ENCODE data around the gene RHCE. TPM values are rescaled to one million over a fixed set of nuclear protein-coding genes. Genes with fewer than 3 reads are reported as not detected.
"Not testable (repeated sequence)": the region's sequence is repeated elsewhere in the genome, so short reads cannot be mapped to it uniquely, and the experiment has no call there.

Gene RHCE
- total and polyA plus RNA-seq, 4 donors = 0.12 to 3.1 (median 0.28) TPM

DNA sequence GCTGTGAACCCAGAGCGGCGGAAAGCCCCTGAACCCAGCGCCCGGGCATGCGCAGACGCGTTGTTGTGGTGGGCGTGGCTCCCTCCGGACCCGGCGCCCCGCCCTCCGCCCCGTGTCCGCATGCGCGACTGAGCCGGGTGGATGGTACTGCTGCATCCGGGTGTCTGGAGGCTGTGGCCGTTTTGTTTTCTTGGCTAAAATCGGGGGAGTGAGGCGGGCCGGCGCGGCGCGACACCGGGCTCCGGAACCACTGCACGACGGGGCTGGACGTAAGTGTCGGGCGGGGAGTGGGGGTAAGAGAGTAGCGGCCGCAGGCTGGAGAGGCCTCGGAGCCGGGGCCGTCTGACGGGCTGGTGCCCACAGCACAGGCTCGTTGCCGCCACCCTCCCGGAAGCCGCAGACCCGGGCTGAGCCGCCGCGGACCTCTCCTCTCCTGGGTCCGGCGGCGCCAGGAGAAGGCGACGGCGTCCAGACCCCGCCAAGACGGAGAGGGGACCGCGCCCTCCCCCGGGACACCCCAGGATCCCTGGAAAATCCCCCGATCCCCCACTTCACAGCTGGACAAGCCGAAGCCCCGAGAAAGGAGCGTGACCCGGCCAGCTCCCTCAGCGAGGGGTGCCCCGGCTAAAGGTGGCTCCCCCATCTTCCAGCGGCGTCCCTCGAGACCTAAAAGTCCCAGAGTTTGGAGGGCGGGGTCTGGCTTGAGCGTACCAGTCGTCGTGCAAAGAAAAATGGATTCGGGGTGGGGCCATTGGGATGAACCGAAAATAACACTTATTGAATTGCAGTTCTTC, 82.2 kb downstream of the RHCE start, which contains the start of gene TMEM50A:
TMEM50A (plus strand) TSS at position 147 of the 794 bp plus-strand sequence. CDS start 2,153 bp downstream, outside the sequence.
- H3K4me3 ChIP-seq = peak within 1 kb of the TSS; percentile 77
- H3K27ac ChIP-seq (ENCODE audit: low read depth in 1 of 2, low read length in 1 of 2) = peak within 1 kb of the TSS; percentile 95 to 97
- H3K36me3 ChIP-seq (ENCODE audit: control insufficient read depth in 4 of 4, insufficient read depth in 4 of 4, low read length in 4 of 4) = peaks cover 0 to 6% (median 2%) of the 10 kb centered on the region in 4 donors
- no peaks in the 10 kb centered on the region for H3K27me3 ChIP-seq (ENCODE audit: control insufficient read depth in 3 of 3, insufficient read depth in 3 of 3, low read length in 2 of 3)
- TF ChIP-seq CTCF (IDR thresholded peaks at IDR 0.05; ENCODE audit: control extremely low read depth, extremely low read depth) = no peak
- ATAC-seq (ENCODE audit: insufficient read depth, low FRiP score) (peak; percentile 94), DNase-seq (peak; percentile 92 to 94 (median 92))
- 0 to 1% methylated on average over 58 to 68 of the region's 75 CpGs for WGBS, 2 donors
- H3K9me3 ChIP-seq (ENCODE audit: control insufficient read depth in 4 of 4, insufficient read depth in 3 of 4, low read length in 3 of 4) = no peaks in the 10 kb centered on the region
- H3K9ac ChIP-seq (ENCODE audit: insufficient read depth in 1 of 2, low read length in 2 of 2) = peak within 1 kb of the TSS; percentile 68 to 92
- H3K4me1 ChIP-seq (ENCODE audit: control insufficient read depth in 5 of 5, insufficient read depth in 5 of 5, low read length in 5 of 5) = peaks cover 0 to 6% (median 0%) of the 10 kb centered on the region in 5 donors

DNA sequence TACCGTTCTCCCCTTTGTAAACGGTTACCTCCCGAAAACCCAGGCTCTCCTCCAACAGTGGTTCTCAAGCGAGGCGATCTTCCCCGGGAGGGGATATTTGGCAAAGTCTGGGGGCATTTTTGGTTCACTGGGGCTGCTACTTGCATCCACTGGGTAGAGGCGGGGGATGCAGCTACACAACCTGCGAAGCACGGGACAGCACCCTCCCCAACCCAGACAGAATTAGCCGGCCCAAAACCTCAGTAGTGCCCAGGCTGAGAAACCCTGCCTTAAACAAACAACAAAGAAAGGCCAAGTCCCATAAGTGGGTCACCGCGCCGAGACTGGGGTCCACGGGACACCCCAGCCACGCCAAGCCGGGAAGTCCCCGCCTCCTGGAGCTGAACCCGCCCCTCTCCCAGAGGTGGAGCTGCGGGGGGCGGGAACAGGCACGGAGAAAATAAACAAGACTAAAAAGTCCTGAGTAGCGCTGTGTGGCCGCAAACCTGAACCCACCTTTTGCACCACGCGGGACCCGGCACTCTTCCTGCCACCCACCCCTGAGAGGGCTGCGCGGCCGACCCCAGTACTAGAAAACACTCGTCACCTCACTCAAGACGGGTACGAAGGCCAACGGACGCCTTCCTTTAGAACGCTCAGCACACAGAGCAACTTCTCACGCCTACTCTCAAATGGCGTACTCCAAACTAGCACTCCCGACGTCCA, 83.0 kb downstream of the RHCE start:
- not testable (repeated sequence) for H3K36me3 ChIP-seq (ENCODE audit: control insufficient read depth in 4 of 4, insufficient read depth in 4 of 4, low read length in 4 of 4); H3K27me3 ChIP-seq (ENCODE audit: control insufficient read depth in 3 of 3, insufficient read depth in 3 of 3, low read length in 2 of 3); H3K4me1 ChIP-seq (ENCODE audit: control insufficient read depth in 5 of 5, insufficient read depth in 5 of 5, low read length in 5 of 5); H3K9me3 ChIP-seq (ENCODE audit: control insufficient read depth in 4 of 4, insufficient read depth in 3 of 4, low read length in 3 of 4)
- Histone ChIP-seq H3K4me3 (peak overlapping the region; percentile 77), H3K9ac (ENCODE audit: insufficient read depth in 1 of 2, low read length in 2 of 2) (peak overlapping the region in 1 of 2 donors; percentile 53), H3K27ac (ENCODE audit: low read depth in 1 of 2, low read length in 1 of 2) (peak overlapping the region; percentile 76 to 92)
- DNase-seq (peak in 2 of 3 donors; percentile 21 to 38), ATAC-seq (ENCODE audit: insufficient read depth, low FRiP score) (peak; percentile 78)
- WGBS, 2 donors = 0 to 1% methylated on average over 20 to 21 of the region's 39 CpGs

- Histone ChIP-seq H3K9ac (ENCODE audit: insufficient read depth in 1 of 2, low read length in 2 of 2) (peak overlapping the region; percentile 28 to 51), H3K4me3 (peak overlapping the region; percentile 52), H3K27ac (ENCODE audit: low read depth in 1 of 2, low read length in 1 of 2) (peak overlapping the region in 1 of 2 donors; percentile 52)
- H3K36me3 ChIP-seq (ENCODE audit: control insufficient read depth in 4 of 4, insufficient read depth in 4 of 4, low read length in 4 of 4); H3K27me3 ChIP-seq (ENCODE audit: control insufficient read depth in 3 of 3, insufficient read depth in 3 of 3, low read length in 2 of 3); H3K9me3 ChIP-seq (ENCODE audit: control insufficient read depth in 4 of 4, insufficient read depth in 3 of 4, low read length in 3 of 4); H3K4me1 ChIP-seq (ENCODE audit: control insufficient read depth in 5 of 5, insufficient read depth in 5 of 5, low read length in 5 of 5): not testable (repeated sequence)
- 0 to 1% methylated on average over 12 to 26 of the region's 29 CpGs for WGBS, 2 donors
- peak in 2 of 3 donors; percentile 8 to 10 for DNase-seq
- peak; percentile 39 for ATAC-seq (ENCODE audit: insufficient read depth, low FRiP score)
Observed at GRCh38 chr1:25336922-25337354, 83.7 kb downstream of the RHCE start.

GRCh38 chr1:25329950-25330349, 90.7 kb downstream of the RHCE start:
- H3K9me3 ChIP-seq (ENCODE audit: control insufficient read depth in 4 of 4, insufficient read depth in 3 of 4, low read length in 3 of 4); H3K27me3 ChIP-seq (ENCODE audit: control insufficient read depth in 3 of 3, insufficient read depth in 3 of 3, low read length in 2 of 3); H3K27ac ChIP-seq (ENCODE audit: low read depth in 1 of 2, low read length in 1 of 2); ATAC-seq (ENCODE audit: insufficient read depth, low FRiP score); H3K9ac ChIP-seq (ENCODE audit: insufficient read depth in 1 of 2, low read length in 2 of 2); H3K4me3 ChIP-seq; H3K4me1 ChIP-seq (ENCODE audit: control insufficient read depth in 5 of 5, insufficient read depth in 5 of 5, low read length in 5 of 5); H3K36me3 ChIP-seq (ENCODE audit: control insufficient read depth in 4 of 4, insufficient read depth in 4 of 4, low read length in 4 of 4): not testable (repeated sequence)
- DNase-seq = peak in 1 of 3 donors; percentile 71
- WGBS, 2 donors = 16 to 38% methylated on average over 5 of the region's 5 CpGs

GRCh38 chr1:25329336-25329735, 91.3 kb downstream of the RHCE start:
- not testable (repeated sequence) for H3K9ac ChIP-seq (ENCODE audit: insufficient read depth in 1 of 2, low read length in 2 of 2); DNase-seq; H3K36me3 ChIP-seq (ENCODE audit: control insufficient read depth in 4 of 4, insufficient read depth in 4 of 4, low read length in 4 of 4); H3K4me3 ChIP-seq; H3K4me1 ChIP-seq (ENCODE audit: control insufficient read depth in 5 of 5, insufficient read depth in 5 of 5, low read length in 5 of 5); H3K9me3 ChIP-seq (ENCODE audit: control insufficient read depth in 4 of 4, insufficient read depth in 3 of 4, low read length in 3 of 4); H3K27me3 ChIP-seq (ENCODE audit: control insufficient read depth in 3 of 3, insufficient read depth in 3 of 3, low read length in 2 of 3); ATAC-seq (ENCODE audit: insufficient read depth, low FRiP score)
- H3K27ac ChIP-seq (ENCODE audit: low read depth in 1 of 2, low read length in 1 of 2) = peak overlapping the region in 1 of 2 donors; percentile 21
- 91 to 96% methylated on average over 5 of the region's 5 CpGs for WGBS, 2 donors

GRCh38 chr1:25328791-25329185, 91.8 kb downstream of the RHCE start:
- not testable (repeated sequence) for H3K27me3 ChIP-seq (ENCODE audit: control insufficient read depth in 3 of 3, insufficient read depth in 3 of 3, low read length in 2 of 3); H3K27ac ChIP-seq (ENCODE audit: low read depth in 1 of 2, low read length in 1 of 2); H3K9ac ChIP-seq (ENCODE audit: insufficient read depth in 1 of 2, low read length in 2 of 2); H3K4me3 ChIP-seq; H3K9me3 ChIP-seq (ENCODE audit: control insufficient read depth in 4 of 4, insufficient read depth in 3 of 4, low read length in 3 of 4); H3K36me3 ChIP-seq (ENCODE audit: control insufficient read depth in 4 of 4, insufficient read depth in 4 of 4, low read length in 4 of 4); ATAC-seq (ENCODE audit: insufficient read depth, low FRiP score); H3K4me1 ChIP-seq (ENCODE audit: control insufficient read depth in 5 of 5, insufficient read depth in 5 of 5, low read length in 5 of 5); DNase-seq
- WGBS, 2 donors = 77 to 84% methylated on average over 4 of the region's 4 CpGs

Data from lung (tissue), 12 donors.